Gastrocnemius medialis (tissue), 4 donors: ENCODE measurements around the gene KRT73. TPM values are rescaled to one million over a fixed set of nuclear protein-coding genes. Genes with fewer than 3 reads are reported as not detected.

Experiments used
- ATAC-seq, 2 donors: fragments of 150-250 bp; one replicate each; pipeline ENCODE4 v1.9.1; 2016
- DNase-seq, 2 donors: peaks; one replicate each; pipeline ENCODE4 v3.0.0-alpha.2; 2019
- H3K27ac ChIP-seq, 4 donors: fragments of 200-600 bp; sonication (generic); 1 replicate in 1 of 4; 2 replicates in 3 of 4; pipeline ENCODE4 v1.5.1; 2016 to 2018; ENCODE audit warnings: mild to moderate bottlenecking in 2 of 4, moderate library complexity in 1 of 4
- H3K27me3 ChIP-seq, 3 donors: fragments of 200-600 bp; sonication (generic) in 2 of 3; 1 replicate in 1 of 3; 2 replicates in 2 of 3; pipeline versions ENCODE4 v1.5.1 to v1.6.0; 2016 to 2019; ENCODE audit warnings: mild to moderate bottlenecking in 1 of 3, moderate library complexity in 1 of 3
- H3K36me3 ChIP-seq, 2 donors: fragments of 200-600 bp; sonication (generic) in 1 of 2; one replicate each; pipeline ENCODE4 v1.5.1; 2017 to 2018
- H3K4me1 ChIP-seq, 2 donors: fragments of 200-600 bp; sonication (generic) in 1 of 2; one replicate each; pipeline ENCODE4 v1.5.1; 2016 to 2017; ENCODE audit warnings: mild to moderate bottlenecking in 2 of 2
- H3K4me3 ChIP-seq, 4 donors: fragments of 200-600 bp; sonication (generic) in 3 of 4; 1 replicate in 1 of 4; 2 replicates in 3 of 4; pipeline ENCODE4 v1.5.1; 2016 to 2019; ENCODE audit warnings: mild to moderate bottlenecking in 2 of 4
- H3K9me3 ChIP-seq, 3 donors: fragments of 200-600 bp; sonication (generic) in 2 of 3; 1 replicate in 1 of 3; 2 replicates in 2 of 3; pipeline ENCODE4 v1.5.1; 2016 to 2019
- CTCF ChIP-seq, 5 experiments: fragments of 450-650 bp in 3 of 5; fragments of 200-600 bp in 2 of 5; sonication (generic) in 2 of 5; IDR thresholded peaks in 4 of 5; conservative IDR thresholded peaks in 1 of 5; 1 replicate in 4 of 5; 2 replicates in 1 of 5; pipeline ENCODE4 v1.5.1; 2016 to 2019; ENCODE audit warnings: antibody characterized with exemption in 5 of 5, mild to moderate bottlenecking in 3 of 5, moderate library complexity in 3 of 5
- POLR2A ChIP-seq, 2 donors: fragments of 450-650 bp; IDR thresholded peaks; one replicate each; pipeline ENCODE4 v1.6.1; 2017; ENCODE audit warnings: antibody characterized with exemption in 2 of 2, mild to moderate bottlenecking in 2 of 2, moderate library complexity in 2 of 2
- in situ Hi-C, 4 donors: fragments of 200-750 bp; cut with MboI; loops; one replicate each; pipeline versions ENCODE4 v1.15.0 to v1.8.0; 2017; ENCODE audit warnings: low sequenced_read_pairs in 4 of 4
- intact Hi-C: fragments of 100-400 bp; cut with DNase I; formaldehyde crosslinking; loops from one replicate; pipeline ENCODE4 v1.15.1; 2023; ENCODE audit warnings: low total_unique reads
- total RNA-seq, 4 donors: library from RNA; depleted of rRNA; stranded (reverse); fragments of >200 nt; gene quantifications; one replicate each; pipeline versions ENCODE4 v1.1.0 to v1.2.3, GENCODE V29; 2016

KRT73 gene
- total RNA-seq, 4 donors from 2014 or later = not detected

GRCh38 chr12:52649066-52649465 is 30.7 kb upstream of the KRT73 start:
- DNase-seq = no peak
- ATAC-seq = no peak
- in situ Hi-C loops = no loop called here
- TF ChIP-seq POLR2A (IDR thresholded peaks at IDR 0.05) (no peak), CTCF (IDR thresholded peaks at IDR 0.05 in 4 of 5, conservative IDR thresholded peaks at IDR 0.05 in 1 of 5) (no peak)
- Histone ChIP-seq H3K36me3 (no peaks in the 10 kb centered on the region), H3K4me1 (no peaks in the 10 kb centered on the region), H3K9me3 (no peaks in the 10 kb centered on the region), H3K27me3 (peaks cover 5 to 9% (median 5%) of the 10 kb centered on the region in 3 donors), H3K4me3 (no peak overlapping the region), H3K27ac (no peak overlapping the region)
- intact Hi-C loops = no loop called here

GRCh38 chr12:52648012-52648550 is 29.7 kb upstream of the KRT73 start:
- DNase-seq = no peak
- Histone ChIP-seq H3K36me3 (no peaks in the 10 kb centered on the region), H3K4me1 (no peaks in the 10 kb centered on the region), H3K27me3 (peaks cover 2 to 7% (median 5%) of the 10 kb centered on the region in 3 donors), H3K27ac (no peak overlapping the region), H3K4me3 (no peak overlapping the region), H3K9me3 (no peaks in the 10 kb centered on the region)
- no peak for ATAC-seq
- no peak for TF ChIP-seq CTCF (IDR thresholded peaks at IDR 0.05 in 4 of 5, conservative IDR thresholded peaks at IDR 0.05 in 1 of 5)
- TF ChIP-seq POLR2A (IDR thresholded peaks at IDR 0.05) = no peak
- intact Hi-C loops (no loop called here), in situ Hi-C loops (no loop called here)

- ATAC-seq (no peak), DNase-seq (no peak)
- H3K27me3 ChIP-seq = peaks cover 0 to 5% (median 4%) of the 10 kb centered on the region in 3 donors
- H3K4me3 ChIP-seq = no peak overlapping the region
- TF ChIP-seq POLR2A (IDR thresholded peaks at IDR 0.05) (no peak), CTCF (IDR thresholded peaks at IDR 0.05 in 4 of 5, conservative IDR thresholded peaks at IDR 0.05 in 1 of 5) (no peak)
- H3K9me3 ChIP-seq = no peaks in the 10 kb centered on the region
- no peak overlapping the region for H3K27ac ChIP-seq
- intact Hi-C loops (no loop called here), in situ Hi-C loops (no loop called here)
- no peaks in the 10 kb centered on the region for H3K36me3 ChIP-seq
- H3K4me1 ChIP-seq = no peaks in the 10 kb centered on the region
Measured at GRCh38 chr12:52647601-52648000, 29.2 kb upstream of the KRT73 start.

GRCh38 chr12:52646613-52647012 is 28.3 kb upstream of the KRT73 start:
- Histone ChIP-seq H3K27me3 (peaks cover 0 to under 1% (median 0%) of the 10 kb centered on the region in 3 donors), H3K36me3 (no peaks in the 10 kb centered on the region), H3K27ac (no peak overlapping the region), H3K9me3 (no peaks in the 10 kb centered on the region), H3K4me3 (no peak overlapping the region), H3K4me1 (no peaks in the 10 kb centered on the region)
- in situ Hi-C loops = no loop called here
- intact Hi-C loops = no loop called here
- TF ChIP-seq POLR2A (IDR thresholded peaks at IDR 0.05) = no peak
- no peak for TF ChIP-seq CTCF (IDR thresholded peaks at IDR 0.05 in 4 of 5, conservative IDR thresholded peaks at IDR 0.05 in 1 of 5)
- DNase-seq (no peak), ATAC-seq (no peak)

GRCh38 chr12:52645982-52646381 is 27.6 kb upstream of the KRT73 start:
- intact Hi-C loops = no loop called here
- no peak overlapping the region for H3K4me3 ChIP-seq
- H3K27ac ChIP-seq = no peak overlapping the region
- in situ Hi-C loops = no loop called here
- TF ChIP-seq POLR2A (IDR thresholded peaks at IDR 0.05) (no peak), CTCF (IDR thresholded peaks at IDR 0.05 in 4 of 5, conservative IDR thresholded peaks at IDR 0.05 in 1 of 5) (no peak)
- H3K4me1 ChIP-seq = no peaks in the 10 kb centered on the region
- ATAC-seq (no peak), DNase-seq (no peak)
- no peaks in the 10 kb centered on the region for H3K27me3 ChIP-seq
- H3K36me3 ChIP-seq = no peaks in the 10 kb centered on the region
- H3K9me3 ChIP-seq = no peaks in the 10 kb centered on the region
